Measurements from ENCODE around the gene NLGN1.

NLGN1 gene

GRCh38 chr3:173912126-173912525 lies 514.6 kb downstream of the NLGN1 start:
- DNase-seq (ENCODE audit: low read depth), result no peak

DNA sequence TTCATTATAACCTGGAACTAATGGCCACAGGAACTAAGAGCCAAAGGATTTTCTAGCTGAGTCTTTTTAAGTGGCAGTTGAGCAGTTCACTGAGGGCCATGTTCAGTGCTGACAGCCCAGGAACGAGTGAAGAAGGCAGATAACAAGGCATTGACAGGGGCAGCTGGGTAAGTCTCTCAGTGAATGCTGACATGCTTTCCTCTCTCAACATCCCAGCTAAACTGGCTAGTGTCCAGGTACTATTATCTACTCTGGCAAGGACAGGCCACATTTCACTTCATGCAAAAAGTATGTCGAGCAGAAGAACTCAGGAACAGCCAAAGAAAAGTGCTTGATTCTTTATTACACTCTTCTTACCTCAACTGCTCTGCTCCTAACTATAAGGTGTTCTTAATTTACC lies 515.9 kb downstream of the NLGN1 start:
- no peak for DNase-seq (ENCODE audit: low read depth)

GRCh38 chr3:173913974-173914421 lies 516.5 kb downstream of the NLGN1 start:
- DNase-seq (ENCODE audit: low read depth), result no peak

- no peak for DNase-seq (ENCODE audit: low read depth)
Measured at GRCh38 chr3:173916799-173917198, 519.3 kb downstream of the NLGN1 start.

GRCh38 chr3:173920386-173920785 lies 522.8 kb downstream of the NLGN1 start:
- no peak for DNase-seq (ENCODE audit: low read depth)

DNA sequence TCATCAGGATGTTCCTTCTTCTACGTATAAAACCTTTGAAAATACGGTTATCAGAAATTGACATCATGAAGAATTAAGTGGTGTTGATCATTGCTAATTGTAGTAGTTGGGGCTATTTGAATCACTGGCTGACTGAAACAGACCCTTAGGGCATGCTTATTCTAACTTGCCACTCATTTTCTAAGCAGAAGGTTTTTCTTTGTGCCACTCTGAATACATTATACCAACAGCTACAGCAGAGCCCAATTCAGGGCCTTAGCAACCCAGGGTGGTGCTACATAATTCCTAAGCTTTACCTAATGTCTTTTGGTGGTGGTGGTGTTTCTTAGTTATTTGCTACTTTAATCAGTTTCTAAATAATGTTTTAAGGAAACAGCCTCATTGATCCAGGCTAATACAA lies 524.2 kb downstream of the NLGN1 start:
- DNase-seq (ENCODE audit: low read depth), result no peak

DNA sequence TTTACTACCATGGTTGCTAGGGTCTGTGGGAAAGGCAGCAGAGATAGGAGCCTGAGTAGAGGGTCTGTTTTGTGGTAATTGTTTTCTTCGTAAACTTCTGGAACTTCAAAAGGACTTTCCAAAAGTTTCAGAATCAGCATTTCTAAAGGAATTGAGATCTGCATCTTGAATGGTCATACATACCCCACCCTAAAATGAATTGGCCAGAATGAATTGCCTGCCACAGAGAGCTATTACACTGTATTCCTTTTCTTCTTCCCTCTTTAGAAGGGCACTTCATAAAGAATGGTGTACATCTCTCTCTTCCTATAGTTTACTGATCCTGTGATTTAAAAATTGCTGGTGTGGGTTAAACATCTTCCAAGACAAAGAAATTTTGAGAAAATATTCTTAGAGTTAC lies 525.7 kb downstream of the NLGN1 start:
- DNase-seq (ENCODE audit: low read depth), result no peak

GRCh38 chr3:173930251-173930650 lies 532.7 kb downstream of the NLGN1 start:
- DNase-seq (ENCODE audit: low read depth), result no peak

DNA sequence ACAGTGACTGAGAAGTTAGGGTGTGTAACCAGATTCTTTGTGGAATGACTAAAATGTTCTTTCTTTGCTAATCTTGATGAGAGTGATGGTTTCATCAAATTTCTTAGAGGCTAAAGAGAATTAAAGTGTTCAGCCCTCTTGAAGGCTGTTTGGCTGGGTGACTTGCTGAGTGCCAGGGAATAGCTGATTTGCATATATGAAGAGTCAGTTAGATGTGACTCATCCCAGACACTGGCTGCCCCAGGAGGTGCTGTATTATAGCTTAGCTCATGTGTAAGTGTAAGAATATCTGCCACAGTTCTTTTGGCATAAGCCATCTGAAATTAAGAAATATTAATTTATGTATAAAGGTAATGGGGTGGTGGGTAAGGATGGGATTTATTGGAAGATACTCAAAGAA lies 535.1 kb downstream of the NLGN1 start:
- no peak for DNase-seq (ENCODE audit: low read depth)

GRCh38 chr3:173933113-173933512 lies 535.6 kb downstream of the NLGN1 start:
- no peak for DNase-seq (ENCODE audit: low read depth)

- no peak for DNase-seq (ENCODE audit: low read depth)
Measured at GRCh38 chr3:173936316-173936715, 538.8 kb downstream of the NLGN1 start.

GRCh38 chr3:173938159-173938558 lies 540.6 kb downstream of the NLGN1 start:
- no peak for DNase-seq (ENCODE audit: low read depth)

GRCh38 chr3:173938616-173939015 lies 541.1 kb downstream of the NLGN1 start:
- DNase-seq (ENCODE audit: low read depth), result no peak

DNA sequence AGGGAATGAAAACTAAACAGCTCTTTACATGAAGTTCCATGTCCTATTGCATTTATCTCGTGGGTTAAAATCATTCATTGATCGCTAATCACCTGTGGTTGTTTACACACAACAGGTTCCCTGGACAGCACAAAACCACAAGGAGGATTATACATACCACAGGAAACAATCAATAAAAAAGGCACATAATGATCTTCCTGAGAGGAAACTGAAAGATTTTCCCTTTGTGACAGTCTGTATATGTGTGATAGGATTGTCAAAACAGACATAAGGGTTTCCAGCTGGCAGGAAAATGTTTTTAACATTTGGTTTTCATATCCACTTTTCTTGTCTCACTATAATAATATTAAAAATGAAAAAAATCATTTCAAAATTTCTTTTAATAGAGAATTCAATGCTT lies 541.8 kb downstream of the NLGN1 start:
- DNase-seq (ENCODE audit: low read depth), result no peak

- no peak for DNase-seq (ENCODE audit: low read depth)
Measured at GRCh38 chr3:173943264-173943663, 545.7 kb downstream of the NLGN1 start.

DNA sequence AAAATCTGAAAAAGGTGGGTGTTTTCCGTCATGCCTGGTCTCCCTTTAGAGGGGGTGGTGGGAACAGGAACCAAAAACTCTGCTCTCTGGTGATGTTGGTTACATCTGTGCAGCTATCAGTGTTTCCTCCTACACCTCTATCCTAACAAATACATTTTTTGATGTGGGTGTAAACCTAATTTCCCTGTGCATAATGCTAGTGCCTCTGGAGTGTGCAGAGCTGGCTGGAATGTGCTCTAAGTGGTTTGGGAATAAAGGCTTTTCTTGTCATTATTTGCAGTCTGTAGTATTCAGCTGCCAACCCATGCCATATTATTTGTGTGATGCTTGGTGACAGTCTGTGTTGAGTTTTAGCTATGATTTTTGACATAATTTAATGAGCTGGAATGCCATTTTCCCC lies 547.6 kb downstream of the NLGN1 start:
- no peak for DNase-seq (ENCODE audit: low read depth)

DNA sequence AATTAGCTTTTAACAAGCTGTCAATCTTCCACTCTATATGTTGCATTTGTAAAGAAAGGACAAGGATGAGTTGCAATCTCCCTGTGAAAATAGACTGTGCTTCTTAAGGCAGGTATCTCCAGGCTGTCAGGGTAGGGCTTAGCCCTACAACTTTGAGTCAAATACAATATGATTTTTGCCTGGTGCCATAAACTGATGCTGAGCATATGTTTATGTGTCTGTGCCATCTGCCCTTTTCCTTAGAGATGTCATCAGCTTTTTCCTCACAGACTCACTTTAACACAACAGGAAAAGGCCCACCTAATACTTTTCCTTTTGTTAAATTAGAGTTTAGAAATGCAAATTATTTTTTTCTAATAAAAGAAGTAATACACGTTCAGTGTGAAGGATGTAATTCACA lies 548.3 kb downstream of the NLGN1 start:
- DNase-seq (ENCODE audit: low read depth), result no peak

- DNase-seq (ENCODE audit: low read depth), result no peak
Measured at GRCh38 chr3:173954647-173955046, 557.1 kb downstream of the NLGN1 start.

GRCh38 chr3:173957646-173958045 lies 560.1 kb downstream of the NLGN1 start:
- DNase-seq (ENCODE audit: low read depth), result no peak

GRCh38 chr3:173958805-173959204 lies 561.3 kb downstream of the NLGN1 start:
- no peak for DNase-seq (ENCODE audit: low read depth)

DNA sequence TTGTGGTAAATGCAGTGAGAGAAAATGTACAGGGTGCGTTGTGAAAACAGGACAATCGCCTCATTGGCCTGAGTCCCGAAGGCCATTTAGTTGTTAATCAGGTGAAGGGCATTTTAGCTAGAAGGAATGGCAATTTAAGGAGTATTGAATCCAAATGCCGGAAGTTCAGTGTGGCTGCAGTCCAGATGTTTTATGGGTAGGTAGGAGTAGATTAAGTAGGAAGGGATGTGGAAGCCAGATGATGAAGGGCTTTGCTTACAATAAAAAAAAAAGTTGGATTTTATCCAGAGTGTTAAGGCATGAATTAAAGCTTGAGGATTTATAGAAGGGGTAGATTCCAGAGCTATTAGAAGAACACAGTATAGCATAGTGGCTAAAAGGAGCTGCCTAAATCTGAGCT lies 572.7 kb downstream of the NLGN1 start:
- DNase-seq (ENCODE audit: low read depth), result no peak

GRCh38 chr3:173976281-173976680 lies 578.7 kb downstream of the NLGN1 start:
- DNase-seq (ENCODE audit: low read depth), result no peak

DNA sequence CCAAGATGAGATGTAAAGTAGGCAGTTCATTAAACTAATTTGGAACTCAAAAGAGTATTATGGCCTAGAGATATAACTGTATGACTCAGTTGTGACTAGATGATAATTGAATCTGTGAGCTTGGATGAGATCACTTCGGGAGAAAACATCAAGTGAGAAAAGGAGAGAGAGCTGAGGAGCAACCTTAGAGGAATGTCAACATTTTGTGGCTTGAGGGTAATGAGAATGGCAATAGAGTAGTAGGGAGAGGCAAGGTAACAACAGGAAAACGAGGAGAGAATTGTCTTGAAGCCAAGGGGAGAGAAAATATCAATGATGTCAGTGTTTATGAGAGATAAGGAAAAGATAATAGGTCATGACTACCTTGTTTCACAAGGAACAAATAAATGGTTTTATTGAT lies 580.2 kb downstream of the NLGN1 start:
- DNase-seq (ENCODE audit: low read depth), result no peak

- DNase-seq (ENCODE audit: low read depth), result no peak
Measured at GRCh38 chr3:173983343-173983742, 585.8 kb downstream of the NLGN1 start.

DNA sequence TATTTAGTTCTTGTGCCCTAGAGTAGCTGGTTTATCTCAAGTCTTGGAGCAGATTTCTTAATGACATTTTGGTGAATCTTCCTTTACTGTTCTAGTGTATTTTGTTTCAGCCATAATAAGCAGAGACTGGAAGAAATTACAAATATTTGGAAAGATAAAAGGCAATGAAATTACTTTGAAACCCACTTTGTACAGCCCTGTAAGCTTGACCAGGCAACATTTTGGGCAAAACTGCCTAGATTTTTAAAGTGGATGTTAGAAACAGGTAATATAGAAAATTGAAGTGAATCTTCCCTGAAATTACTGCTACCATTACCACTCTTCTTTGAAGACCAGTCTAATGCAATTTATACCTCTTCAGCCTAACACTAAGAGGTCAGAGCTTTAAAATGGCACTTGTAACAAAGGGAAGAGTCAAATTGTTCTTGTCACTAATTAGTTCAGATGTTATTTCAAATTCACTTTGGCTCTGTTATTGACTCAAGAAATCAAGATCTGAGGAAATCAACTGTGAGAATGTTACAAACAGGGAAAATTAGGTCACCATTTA lies 589.4 kb downstream of the NLGN1 start:
- no peak for DNase-seq (ENCODE audit: low read depth)
